Ecto neural progenitor cell (in vitro differentiated cells): Measurements from ENCODE around the gene DMAC2.
"Not testable (repeated sequence)": the region's sequence is repeated elsewhere in the genome, so short reads cannot be mapped to it uniquely, and the experiment has no call there.

Source experiments
- DNase-seq: peaks from one replicate; pipeline ENCODE4 v3.0.0-alpha.2; 2018; ENCODE audit warnings: low spot score

DMAC2 gene

DNA sequence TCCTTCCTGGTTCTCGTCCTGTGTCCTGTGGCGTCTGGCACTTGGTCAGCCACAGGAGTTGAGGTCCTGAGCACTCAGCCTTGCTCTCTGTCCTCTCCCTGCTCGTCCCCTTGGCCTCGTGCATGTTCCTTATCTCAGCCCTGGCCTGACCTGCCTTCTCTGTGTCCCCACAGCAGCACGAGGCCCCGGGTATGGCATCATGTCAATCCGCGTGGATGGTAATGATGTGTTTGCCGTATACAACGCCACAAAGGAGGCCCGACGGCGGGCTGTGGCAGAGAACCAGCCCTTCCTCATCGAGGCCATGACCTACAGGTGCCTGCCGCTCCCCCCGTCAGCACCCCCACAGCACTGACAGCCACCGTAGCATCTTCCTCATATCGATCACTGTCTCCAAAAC is 17.3 kb downstream of the DMAC2 start:
- no peak for DNase-seq

DNA sequence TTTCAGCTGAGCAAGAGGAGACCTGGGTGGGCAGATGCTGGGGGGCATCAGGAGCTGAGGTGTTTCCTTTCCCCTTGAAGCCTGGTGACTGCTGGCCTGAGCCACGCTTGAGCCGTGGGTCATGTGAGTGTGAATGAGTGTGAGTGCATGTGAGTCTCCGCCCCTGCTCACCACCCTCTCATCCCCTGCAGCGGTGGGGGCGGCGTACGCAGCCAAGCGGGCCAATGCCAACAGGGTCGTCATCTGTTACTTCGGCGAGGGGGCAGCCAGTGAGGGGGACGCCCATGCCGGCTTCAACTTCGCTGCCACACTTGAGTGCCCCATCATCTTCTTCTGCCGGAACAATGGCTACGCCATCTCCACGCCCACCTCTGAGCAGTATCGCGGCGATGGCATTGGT is 17.7 kb downstream of the DMAC2 start:
- DNase-seq, result no peak

DNA sequence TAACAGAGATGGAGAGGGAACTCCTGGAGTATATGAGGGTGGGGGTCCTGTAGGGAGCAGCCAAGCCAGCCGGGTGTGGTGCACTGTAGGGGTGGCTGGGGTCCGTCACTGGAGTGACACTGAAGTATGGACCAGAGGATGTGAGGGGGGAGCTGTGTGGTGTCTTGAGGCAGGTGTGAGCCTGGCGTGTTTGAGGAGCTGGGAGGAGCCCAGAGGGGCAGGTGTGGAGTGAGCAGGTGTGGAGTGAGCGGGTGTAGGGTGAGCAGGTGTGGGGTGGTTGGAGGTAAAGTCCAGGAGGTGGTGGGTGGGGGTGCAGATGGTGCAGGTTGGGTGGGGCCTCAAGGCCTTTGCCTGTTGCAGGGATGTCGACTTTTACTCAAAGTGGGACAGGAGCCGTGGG is 18.4 kb downstream of the DMAC2 start:
- no peak for DNase-seq

DNA sequence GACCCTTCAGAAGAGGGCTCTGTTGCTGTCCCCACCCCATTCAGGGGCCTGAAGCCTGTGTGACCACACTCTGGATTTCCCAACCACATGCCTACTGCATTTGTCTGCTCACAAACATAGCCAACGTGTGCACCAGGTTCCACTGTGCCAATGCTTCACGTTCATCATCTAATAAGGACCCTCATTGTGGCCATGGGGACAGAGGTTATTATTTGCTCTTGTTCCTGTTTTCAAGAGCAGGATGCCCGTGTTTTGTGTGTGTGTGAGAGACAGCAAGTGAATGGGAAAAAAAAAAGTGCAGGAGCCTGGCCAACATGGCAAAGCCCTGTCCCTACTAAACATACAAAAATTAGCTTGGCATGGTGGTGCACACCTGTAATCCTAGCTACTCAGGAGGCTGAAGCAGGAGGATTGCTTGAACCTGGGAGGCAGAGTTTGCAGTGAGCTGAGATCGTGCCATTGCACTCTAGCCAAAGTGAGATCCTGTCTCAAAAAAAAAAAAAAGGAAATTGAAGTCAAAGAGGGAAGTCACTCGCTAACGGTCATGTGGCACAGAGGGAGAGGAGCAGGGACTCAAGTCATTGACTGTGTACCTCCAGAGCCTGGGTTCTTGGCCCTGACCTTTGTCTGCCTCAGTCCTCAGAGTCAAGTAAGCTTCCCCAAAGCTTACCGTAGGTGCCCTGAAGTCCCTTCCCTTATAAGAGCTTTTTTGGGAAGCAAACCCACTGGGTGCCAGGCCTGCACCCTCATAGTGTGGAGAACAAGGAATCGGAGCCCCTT is 19.4 kb downstream of the DMAC2 start:
- no peak for DNase-seq

GRCh38 chr19:41416194-41416674 is 23.5 kb downstream of the DMAC2 start:
- no peak for DNase-seq

DNA sequence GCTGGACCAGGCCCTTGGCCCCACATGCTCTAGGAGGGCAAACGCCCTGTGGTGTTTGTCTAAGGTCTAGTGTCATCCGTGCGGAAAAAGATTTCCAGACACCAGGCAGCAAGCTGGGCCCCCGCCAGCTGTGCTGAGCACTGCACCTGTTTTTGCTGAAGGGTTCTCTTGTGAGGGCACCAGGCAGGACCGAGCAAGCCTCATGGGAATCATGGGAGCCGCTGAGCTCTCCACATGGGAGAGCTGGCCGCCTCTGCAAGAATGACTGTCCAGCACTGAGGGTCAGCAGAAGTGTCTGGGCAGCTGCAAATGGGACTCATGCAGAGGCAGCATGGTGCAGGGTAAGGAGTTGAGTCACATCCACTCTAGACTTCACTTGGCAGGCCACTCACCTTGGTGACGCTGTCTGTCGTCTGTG is 24.5 kb downstream of the DMAC2 start:
- no peak for DNase-seq

DNA sequence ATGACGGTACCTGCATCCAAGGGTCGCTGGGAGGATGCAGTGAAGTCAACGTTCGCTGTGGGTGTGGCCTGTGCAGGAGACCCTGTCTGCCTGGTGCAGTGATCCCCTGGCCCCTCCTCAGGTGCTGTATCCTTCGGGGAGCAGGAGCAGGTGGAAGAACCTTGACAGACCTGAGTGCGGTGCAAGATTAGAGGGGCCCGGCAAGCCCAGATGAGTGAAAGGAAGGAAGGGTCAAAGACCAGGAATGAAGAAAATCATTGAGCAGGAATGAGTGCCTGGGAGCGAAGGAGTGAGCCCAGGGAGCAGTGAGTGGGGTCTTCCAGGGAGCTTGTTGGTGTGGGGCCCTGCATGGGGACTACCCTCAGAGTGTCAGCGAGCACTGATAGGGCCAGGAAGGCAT is 25.3 kb downstream of the DMAC2 start:
- DNase-seq, result no peak

DNA sequence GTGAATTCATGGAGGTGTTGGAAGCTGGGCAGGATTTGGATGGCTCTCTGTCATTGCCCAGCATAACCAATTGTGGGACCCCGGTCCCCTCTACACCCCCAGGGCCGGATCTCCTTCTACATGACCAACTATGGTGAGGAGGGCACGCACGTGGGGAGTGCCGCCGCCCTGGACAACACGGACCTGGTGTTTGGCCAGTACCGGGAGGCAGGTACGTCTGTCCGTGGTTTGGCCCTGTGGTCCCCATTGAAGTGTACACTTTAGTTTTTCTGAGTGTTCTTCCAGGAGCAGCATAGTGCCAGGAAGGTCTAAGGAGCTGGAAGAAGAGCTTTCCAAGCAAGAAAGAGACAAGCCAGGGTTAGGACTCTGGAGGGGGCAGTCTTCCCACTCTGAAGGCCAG is 25.8 kb downstream of the DMAC2 start:
- DNase-seq, result no peak

DNA sequence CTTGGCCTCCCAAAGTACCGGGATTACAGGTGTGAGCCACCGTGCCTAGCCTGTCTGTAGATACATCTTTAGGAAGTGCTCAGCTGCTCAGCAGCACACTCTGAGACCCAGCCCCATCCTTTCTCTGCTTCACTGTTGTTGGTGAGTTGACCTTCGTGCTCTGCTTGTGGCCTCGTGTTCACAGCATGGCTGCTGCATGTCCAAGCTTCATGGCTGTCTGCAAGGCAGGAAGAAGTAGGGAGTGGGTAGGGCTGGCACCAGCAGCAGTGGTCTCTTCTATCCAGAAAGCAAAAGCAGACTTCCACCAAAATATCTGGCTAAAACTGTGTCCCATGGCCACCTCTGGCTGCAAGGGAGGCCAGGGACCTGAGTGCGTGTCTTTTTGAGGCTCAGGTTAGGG is 26.8 kb downstream of the DMAC2 start:
- DNase-seq, result no peak

DNA sequence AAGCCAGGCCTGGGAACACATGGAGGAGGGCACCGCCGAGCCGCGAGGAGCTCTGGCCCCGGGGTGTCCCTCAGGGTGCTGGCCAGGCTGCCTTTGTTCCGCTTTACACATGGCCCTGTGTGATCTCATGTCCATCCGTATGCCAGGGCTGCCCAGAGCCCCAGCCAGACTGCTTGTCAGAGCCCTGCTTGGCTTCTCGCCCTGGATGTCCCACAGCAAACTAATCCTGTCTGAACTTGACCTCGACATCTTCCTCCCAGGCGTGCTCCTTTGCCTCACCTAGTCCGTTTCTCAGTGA is 27.8 kb downstream of the DMAC2 start:
- DNase-seq, result no peak

DNA sequence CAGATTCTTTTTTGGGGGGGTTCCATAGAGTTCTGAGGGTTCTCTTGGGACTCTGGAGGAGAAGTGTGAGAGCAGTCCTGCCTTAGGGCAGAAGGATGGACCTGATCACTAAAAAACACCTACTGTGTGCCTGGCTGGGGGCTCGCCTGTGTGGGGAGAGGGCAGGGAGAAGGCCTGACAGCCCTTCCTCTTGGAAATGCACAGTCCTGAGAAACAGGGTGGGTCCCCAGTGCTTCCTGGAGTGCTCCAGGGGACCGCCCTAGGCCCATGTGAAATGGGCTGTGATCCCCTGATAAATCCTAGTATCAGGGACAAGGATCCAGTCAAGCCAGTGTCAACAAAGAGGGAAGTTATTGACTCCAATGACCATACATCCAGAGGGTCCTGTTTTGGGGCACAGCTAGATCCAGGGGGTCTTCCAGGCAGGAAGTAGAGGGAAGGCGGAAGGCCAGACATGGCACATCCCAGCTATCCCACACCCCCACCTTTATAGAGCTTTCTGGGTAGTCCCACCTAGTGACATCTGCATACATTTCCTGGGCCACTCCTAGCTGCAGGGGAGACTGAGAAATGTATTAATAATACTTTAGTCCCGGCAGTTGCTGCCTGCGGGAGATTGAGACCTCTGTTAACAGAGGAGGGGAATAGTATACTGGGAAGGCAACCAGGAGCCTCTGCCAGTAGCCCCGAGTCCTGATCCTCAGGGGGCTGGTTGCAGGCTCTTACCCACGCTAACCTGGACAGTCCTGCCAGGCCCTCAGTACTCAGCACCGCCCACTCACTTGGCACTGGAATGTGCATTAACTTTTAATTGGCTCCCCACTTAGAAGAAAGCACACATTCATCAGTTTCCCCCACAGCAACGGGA is 28.4 kb downstream of the DMAC2 start:
- DNase-seq, result no peak

GRCh38 chr19:41410336-41411054 is 29.2 kb downstream of the DMAC2 start:
- DNase-seq, result no peak

DNA sequence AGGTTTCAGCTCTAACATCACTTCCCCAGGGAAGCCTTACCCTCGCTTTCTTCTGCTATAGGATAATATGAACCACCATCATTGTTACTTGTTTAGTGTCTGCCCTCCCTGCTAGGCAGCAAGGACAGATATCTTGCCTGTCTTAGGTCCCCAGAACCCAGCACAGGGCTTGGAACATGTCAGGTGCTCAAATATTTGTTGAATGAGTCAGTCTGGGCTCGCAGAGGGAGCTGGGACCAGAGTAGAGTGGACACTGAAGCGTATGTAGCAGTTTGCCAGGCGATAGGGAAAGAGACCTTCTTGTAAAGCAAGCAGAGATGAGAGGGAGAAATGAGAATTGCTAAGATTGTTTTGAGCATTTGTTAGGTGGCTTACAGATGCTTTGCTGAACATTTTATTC is 30.4 kb downstream of the DMAC2 start:
- DNase-seq, result no peak

- not testable (repeated sequence) for DNase-seq
Measured at GRCh38 chr19:41408846-41409245, 30.9 kb downstream of the DMAC2 start.

DNA sequence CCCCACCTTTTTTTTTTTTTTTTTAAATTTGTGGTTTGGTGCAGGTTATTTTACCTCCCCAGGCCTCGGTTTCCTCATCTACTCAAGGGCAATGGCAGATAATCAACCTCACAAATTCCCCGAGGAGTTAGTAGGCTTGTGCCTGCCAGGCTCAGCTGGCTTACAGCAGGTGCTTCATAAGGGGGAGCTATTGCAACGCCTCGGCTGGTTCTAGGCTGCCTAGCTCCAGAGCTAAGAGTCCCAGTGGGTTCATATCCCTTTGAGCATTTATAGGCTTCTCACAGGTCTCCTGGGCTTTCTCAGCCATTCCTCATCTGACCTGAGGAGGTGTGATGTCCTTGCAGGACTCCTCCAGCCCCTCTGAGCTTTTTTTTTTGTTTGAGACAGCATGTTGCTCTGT is 31.5 kb downstream of the DMAC2 start:
- no peak for DNase-seq

- DNase-seq, result no peak
Measured at GRCh38 chr19:41407271-41407670, 32.4 kb downstream of the DMAC2 start.

DNA sequence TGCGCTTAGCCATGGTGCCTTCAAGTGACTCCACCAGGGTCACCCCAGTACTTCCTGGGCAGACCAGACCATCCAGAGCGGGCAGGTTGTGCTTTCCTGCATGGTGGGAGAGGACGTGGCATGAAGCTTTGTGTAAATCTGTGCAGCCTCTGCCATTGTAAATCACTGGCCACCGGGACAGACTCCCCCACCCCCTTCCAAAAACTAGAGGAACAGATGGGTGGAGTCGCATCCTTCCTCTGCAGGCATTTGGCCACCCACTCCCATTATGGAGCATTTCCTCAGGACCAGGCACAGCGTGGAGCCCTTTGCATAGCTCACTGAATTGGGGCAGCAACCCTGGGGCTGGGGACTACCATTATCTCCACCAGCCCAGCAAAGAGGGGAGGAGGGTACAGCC is 33.9 kb downstream of the DMAC2 start:
- DNase-seq, result no peak

DNA sequence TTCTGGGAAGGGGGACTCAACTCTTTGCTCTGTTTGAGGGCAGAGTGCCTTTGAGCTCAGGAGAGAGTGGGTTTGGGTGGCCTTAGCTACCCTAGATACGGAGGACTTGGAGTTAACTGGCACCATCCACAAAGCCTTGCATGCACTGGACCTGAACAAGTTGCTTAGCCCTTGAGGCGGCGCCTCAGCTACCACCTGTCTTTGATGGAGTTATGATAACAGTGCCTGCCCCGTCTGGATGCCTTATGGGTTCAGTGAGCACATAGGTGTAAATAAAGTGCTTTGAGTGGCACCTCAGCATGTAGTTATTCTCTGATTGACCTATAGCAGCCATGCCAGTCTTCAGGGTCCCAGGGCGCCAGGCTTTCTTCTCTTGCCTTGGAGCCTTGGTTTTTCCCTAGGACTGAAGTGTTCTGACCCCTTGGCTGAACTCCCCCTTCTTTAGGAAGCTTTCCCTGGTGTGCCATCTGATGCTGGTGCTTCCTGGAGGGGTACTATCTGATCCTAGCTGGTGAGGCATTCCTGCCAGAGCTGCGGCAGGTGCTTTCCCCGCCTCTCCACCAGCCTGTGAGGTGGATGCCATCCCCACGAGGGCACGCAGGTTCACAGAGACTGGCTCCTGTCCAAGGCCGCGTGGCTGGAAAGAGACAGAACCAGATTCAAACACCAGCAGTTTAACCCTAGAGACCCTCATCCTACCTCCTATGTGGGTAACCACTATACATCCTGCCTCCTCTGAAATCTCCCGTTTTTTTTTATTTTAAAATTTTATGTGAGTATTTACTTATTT is 36.3 kb downstream of the DMAC2 start:
- DNase-seq, result no peak

DNA sequence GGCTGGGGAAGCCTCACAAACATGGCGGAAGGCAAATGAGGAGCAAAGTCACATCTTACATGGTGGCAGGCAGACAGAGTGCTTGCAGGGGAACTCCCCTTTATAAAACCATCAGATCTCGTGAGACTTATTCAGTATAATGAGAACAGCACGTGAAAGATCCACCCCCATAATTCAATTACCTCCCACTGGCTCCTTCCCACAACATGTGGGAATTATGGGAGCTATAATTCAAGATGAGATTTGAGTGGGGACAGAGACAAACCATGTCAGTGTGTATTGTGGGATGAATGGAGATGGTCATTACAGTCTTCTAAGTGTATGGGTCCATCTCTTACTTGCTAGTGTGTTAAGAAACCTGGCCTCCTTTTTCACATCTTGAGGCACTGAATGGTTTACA is 37.7 kb downstream of the DMAC2 start:
- DNase-seq, result no peak

GRCh38 chr19:41401483-41401882 is 38.2 kb downstream of the DMAC2 start:
- no peak for DNase-seq

- DNase-seq, result no peak
Measured at GRCh38 chr19:41399525-41399924, 40.2 kb downstream of the DMAC2 start.

- DNase-seq, result no peak
Measured at GRCh38 chr19:41399091-41399490, 40.6 kb downstream of the DMAC2 start.
